Measurements from ENCODE around the gene EHMT1.

EHMT1 gene

GRCh38 chr9:137631345-137632229 lies 12.8 kb downstream of the EHMT1 start:
- no peak overlapping the region for H3K4me3 ChIP-seq (ENCODE audit: low read length)
- H3K27me3 ChIP-seq (ENCODE audit: insufficient read depth, low read length) = no peaks in the 10 kb centered on the region
- no peaks in the 10 kb centered on the region for H3K9me3 ChIP-seq (ENCODE audit: low read length)
- H3K36me3 ChIP-seq (ENCODE audit: insufficient read depth, low read length) = peaks cover 4% of the 10 kb centered on the region
- H2AFZ ChIP-seq (ENCODE audit: low read depth, low read length) = no peak overlapping the region
- H3K4me1 ChIP-seq (ENCODE audit: insufficient read depth, low read length) = peaks cover 6% of the 10 kb centered on the region

- Histone ChIP-seq H3K36me3 (ENCODE audit: insufficient read depth, low read length) (peaks cover 4% of the 10 kb centered on the region), H3K4me1 (ENCODE audit: insufficient read depth, low read length) (peaks cover 6% of the 10 kb centered on the region), H3K4me3 (ENCODE audit: low read length) (no peak overlapping the region), H3K9me3 (ENCODE audit: low read length) (no peaks in the 10 kb centered on the region), H2AFZ (ENCODE audit: low read depth, low read length) (no peak overlapping the region), H3K27me3 (ENCODE audit: insufficient read depth, low read length) (no peaks in the 10 kb centered on the region)
These were observed 13.7 kb downstream of the EHMT1 start for GRCh38 chr9:137632230-137633161.

- Histone ChIP-seq H3K4me1 (ENCODE audit: insufficient read depth, low read length) (peaks cover 6% of the 10 kb centered on the region), H3K27me3 (ENCODE audit: insufficient read depth, low read length) (no peaks in the 10 kb centered on the region), H3K4me3 (ENCODE audit: low read length) (no peak overlapping the region), H3K36me3 (ENCODE audit: insufficient read depth, low read length) (peaks cover 7% of the 10 kb centered on the region), H2AFZ (ENCODE audit: low read depth, low read length) (no peak overlapping the region), H3K9me3 (ENCODE audit: low read length) (no peaks in the 10 kb centered on the region)
These were observed 15.2 kb downstream of the EHMT1 start for GRCh38 chr9:137634016-137634415.

GRCh38 chr9:137638680-137639079 lies 19.9 kb downstream of the EHMT1 start:
- no peaks in the 10 kb centered on the region for H3K4me1 ChIP-seq (ENCODE audit: insufficient read depth, low read length)
- H2AFZ ChIP-seq (ENCODE audit: low read depth, low read length) = no peak overlapping the region
- H3K27me3 ChIP-seq (ENCODE audit: insufficient read depth, low read length) = no peaks in the 10 kb centered on the region
- H3K9me3 ChIP-seq (ENCODE audit: low read length) = peaks cover 5% of the 10 kb centered on the region
- no peak overlapping the region for H3K4me3 ChIP-seq (ENCODE audit: low read length)
- H3K36me3 ChIP-seq (ENCODE audit: insufficient read depth, low read length) = peaks cover 11% of the 10 kb centered on the region

- no peaks in the 10 kb centered on the region for H3K4me1 ChIP-seq (ENCODE audit: insufficient read depth, low read length)
- H3K9me3 ChIP-seq (ENCODE audit: low read length) = peaks cover 5% of the 10 kb centered on the region
- H3K27me3 ChIP-seq (ENCODE audit: insufficient read depth, low read length) = no peaks in the 10 kb centered on the region
- no peak overlapping the region for H3K4me3 ChIP-seq (ENCODE audit: low read length)
- H2AFZ ChIP-seq (ENCODE audit: low read depth, low read length) = no peak overlapping the region
- H3K36me3 ChIP-seq (ENCODE audit: insufficient read depth, low read length) = peaks cover 15% of the 10 kb centered on the region
These were observed 20.7 kb downstream of the EHMT1 start for GRCh38 chr9:137639303-137640051.

- H2AFZ ChIP-seq (ENCODE audit: low read depth, low read length) = no peak overlapping the region
- peaks cover 5% of the 10 kb centered on the region for H3K9me3 ChIP-seq (ENCODE audit: low read length)
- peaks cover 15% of the 10 kb centered on the region for H3K36me3 ChIP-seq (ENCODE audit: insufficient read depth, low read length)
- no peaks in the 10 kb centered on the region for H3K27me3 ChIP-seq (ENCODE audit: insufficient read depth, low read length)
- no peak overlapping the region for H3K4me3 ChIP-seq (ENCODE audit: low read length)
- no peaks in the 10 kb centered on the region for H3K4me1 ChIP-seq (ENCODE audit: insufficient read depth, low read length)
These were observed 22.1 kb downstream of the EHMT1 start for GRCh38 chr9:137640862-137641261.

GRCh38 chr9:137642118-137642601 lies 23.4 kb downstream of the EHMT1 start:
- H3K27me3 ChIP-seq (ENCODE audit: insufficient read depth, low read length) = no peaks in the 10 kb centered on the region

GRCh38 chr9:137642892-137643291 lies 24.1 kb downstream of the EHMT1 start:
- Histone ChIP-seq H3K36me3 (ENCODE audit: insufficient read depth, low read length) (peaks cover 21% of the 10 kb centered on the region), H3K9me3 (ENCODE audit: low read length) (peaks cover 5% of the 10 kb centered on the region), H3K4me3 (ENCODE audit: low read length) (no peak overlapping the region), H3K4me1 (ENCODE audit: insufficient read depth, low read length) (no peaks in the 10 kb centered on the region), H2AFZ (ENCODE audit: low read depth, low read length) (no peak overlapping the region), H3K27me3 (ENCODE audit: insufficient read depth, low read length) (no peaks in the 10 kb centered on the region)

More at GRCh38 chr9:137642118-137642601, 23.4 kb downstream of the EHMT1 start:
- Histone ChIP-seq H3K36me3 (ENCODE audit: insufficient read depth, low read length) (peaks cover 21% of the 10 kb centered on the region), H2AFZ (ENCODE audit: low read depth, low read length) (no peak overlapping the region), H3K9me3 (ENCODE audit: low read length) (peaks cover 5% of the 10 kb centered on the region), H3K4me1 (ENCODE audit: insufficient read depth, low read length) (no peaks in the 10 kb centered on the region), H3K4me3 (ENCODE audit: low read length) (no peak overlapping the region)

GRCh38 chr9:137643921-137644320 lies 25.1 kb downstream of the EHMT1 start:
- Histone ChIP-seq H2AFZ (ENCODE audit: low read depth, low read length) (no peak overlapping the region), H3K9me3 (ENCODE audit: low read length) (peaks cover 5% of the 10 kb centered on the region), H3K4me3 (ENCODE audit: low read length) (no peak overlapping the region), H3K4me1 (ENCODE audit: insufficient read depth, low read length) (no peaks in the 10 kb centered on the region), H3K27me3 (ENCODE audit: insufficient read depth, low read length) (no peaks in the 10 kb centered on the region), H3K36me3 (ENCODE audit: insufficient read depth, low read length) (peaks cover 18% of the 10 kb centered on the region)

- H2AFZ ChIP-seq (ENCODE audit: low read depth, low read length) = no peak overlapping the region
- no peak overlapping the region for H3K4me3 ChIP-seq (ENCODE audit: low read length)
- H3K4me1 ChIP-seq (ENCODE audit: insufficient read depth, low read length) = no peaks in the 10 kb centered on the region
- H3K27me3 ChIP-seq (ENCODE audit: insufficient read depth, low read length) = no peaks in the 10 kb centered on the region
- H3K9me3 ChIP-seq (ENCODE audit: low read length) = peaks cover 3% of the 10 kb centered on the region
- peaks cover 18% of the 10 kb centered on the region for H3K36me3 ChIP-seq (ENCODE audit: insufficient read depth, low read length)
These were observed 26.4 kb downstream of the EHMT1 start for GRCh38 chr9:137645211-137645610.

GRCh38 chr9:137646341-137646740 lies 27.5 kb downstream of the EHMT1 start:
- no peak overlapping the region for H3K4me3 ChIP-seq (ENCODE audit: low read length)
- H3K4me1 ChIP-seq (ENCODE audit: insufficient read depth, low read length) = no peaks in the 10 kb centered on the region
- peaks cover 28% of the 10 kb centered on the region for H3K36me3 ChIP-seq (ENCODE audit: insufficient read depth, low read length)
- H3K9me3 ChIP-seq (ENCODE audit: low read length) = peaks cover 1% of the 10 kb centered on the region
- no peak overlapping the region for H2AFZ ChIP-seq (ENCODE audit: low read depth, low read length)
- no peaks in the 10 kb centered on the region for H3K27me3 ChIP-seq (ENCODE audit: insufficient read depth, low read length)

- no peak overlapping the region for H3K4me3 ChIP-seq (ENCODE audit: low read length)
- peaks cover 1% of the 10 kb centered on the region for H3K9me3 ChIP-seq (ENCODE audit: low read length)
- peaks cover 32% of the 10 kb centered on the region for H3K36me3 ChIP-seq (ENCODE audit: insufficient read depth, low read length)
- no peaks in the 10 kb centered on the region for H3K27me3 ChIP-seq (ENCODE audit: insufficient read depth, low read length)
- no peaks in the 10 kb centered on the region for H3K4me1 ChIP-seq (ENCODE audit: insufficient read depth, low read length)
- no peak overlapping the region for H2AFZ ChIP-seq (ENCODE audit: low read depth, low read length)
These were observed 28.4 kb downstream of the EHMT1 start for GRCh38 chr9:137647096-137647714.
